Measurements from ENCODE around the gene SPEG.
"Not testable (repeated sequence)": the region's sequence is repeated elsewhere in the genome, so short reads cannot be mapped to it uniquely, and the experiment has no call there.

Gene SPEG

DNA sequence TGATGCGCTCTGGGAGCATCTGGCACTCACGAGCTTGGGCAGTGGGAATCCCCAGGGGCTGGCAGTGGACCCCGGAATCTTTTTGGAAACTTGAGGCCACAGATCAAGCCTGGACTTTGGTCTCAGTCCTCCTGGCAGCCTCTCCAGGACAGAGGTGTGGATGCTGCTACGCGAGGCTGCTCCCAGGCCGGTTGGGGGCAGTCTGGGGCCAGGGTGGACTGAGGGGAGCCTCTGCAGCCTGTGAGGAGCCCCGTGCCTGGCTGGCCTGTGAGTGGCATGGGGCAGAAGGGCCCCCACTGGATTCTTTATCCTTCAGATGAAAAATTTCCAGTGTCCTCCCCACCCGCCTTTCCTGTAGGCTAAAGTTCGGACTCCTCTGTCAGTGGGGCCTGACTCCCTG is 29.2 kb upstream of the SPEG start:
- DNase-seq (ENCODE audit: low read depth), result no peak

DNA sequence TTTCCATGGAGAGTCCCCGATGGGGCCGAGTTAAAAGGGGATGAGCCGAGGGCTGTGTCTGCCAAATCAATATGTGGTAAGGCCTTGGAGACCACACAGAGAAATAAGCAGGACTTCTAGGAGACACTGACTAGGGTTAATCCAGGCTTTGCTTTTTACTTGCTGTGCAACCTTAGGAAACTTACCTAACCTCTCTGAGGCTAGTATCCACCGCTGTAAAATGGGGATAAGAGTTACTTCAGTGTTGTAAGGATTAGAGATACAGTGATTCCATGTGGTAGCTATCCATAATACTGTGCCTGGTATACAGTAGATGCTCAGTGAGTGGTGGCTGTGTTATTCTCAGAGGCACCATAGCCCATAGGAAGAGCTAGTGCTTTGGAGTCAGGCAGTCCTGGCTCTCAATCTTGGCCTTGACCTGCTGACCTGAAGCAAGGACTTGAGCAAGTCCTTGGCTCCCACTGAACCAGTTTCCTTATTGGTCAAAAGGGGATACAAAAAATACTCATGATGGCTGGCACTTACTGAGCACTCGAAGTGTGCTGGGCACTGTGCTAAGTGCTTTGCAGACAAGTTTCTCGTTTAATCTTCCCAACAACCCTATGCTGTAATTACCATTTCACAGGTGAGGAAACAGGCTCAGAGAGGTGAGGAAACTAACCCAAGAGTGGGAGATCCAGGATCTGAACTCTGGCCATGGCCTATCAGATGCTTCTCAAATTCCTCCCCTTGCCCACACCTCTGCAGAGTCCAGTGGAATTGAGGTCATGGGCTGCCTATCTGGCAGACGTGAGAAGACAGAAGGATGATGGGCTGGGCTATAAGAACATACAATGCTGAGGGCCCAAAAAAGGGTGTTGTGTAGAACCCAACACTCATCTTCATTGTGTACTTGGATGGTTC is 28.4 kb upstream of the SPEG start:
- no peak for DNase-seq (ENCODE audit: low read depth)

GRCh38 chr2:219406861-219407230 is 27.8 kb upstream of the SPEG start:
- DNase-seq (ENCODE audit: low read depth), result no peak

DNA sequence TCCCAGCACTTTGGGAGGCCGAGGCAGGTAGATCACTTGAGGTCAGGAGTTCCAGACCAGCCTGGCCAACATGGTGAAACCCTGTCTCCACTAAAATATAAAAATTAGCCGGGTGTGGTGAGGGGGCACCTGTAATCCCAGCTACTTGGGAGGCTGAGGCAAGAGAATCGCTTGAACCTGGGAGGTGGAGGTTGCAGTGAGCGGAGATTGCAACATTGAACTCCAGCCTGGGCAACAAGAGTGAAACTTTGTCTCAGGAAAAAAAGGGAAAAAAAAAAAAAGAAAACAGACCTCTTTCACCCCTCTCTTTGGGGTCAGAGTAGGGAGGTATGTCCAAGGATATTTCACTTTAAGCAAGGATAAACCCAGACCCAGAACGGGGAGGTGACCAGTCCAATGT is 27.3 kb upstream of the SPEG start:
- not testable (repeated sequence) for DNase-seq (ENCODE audit: low read depth)

DNA sequence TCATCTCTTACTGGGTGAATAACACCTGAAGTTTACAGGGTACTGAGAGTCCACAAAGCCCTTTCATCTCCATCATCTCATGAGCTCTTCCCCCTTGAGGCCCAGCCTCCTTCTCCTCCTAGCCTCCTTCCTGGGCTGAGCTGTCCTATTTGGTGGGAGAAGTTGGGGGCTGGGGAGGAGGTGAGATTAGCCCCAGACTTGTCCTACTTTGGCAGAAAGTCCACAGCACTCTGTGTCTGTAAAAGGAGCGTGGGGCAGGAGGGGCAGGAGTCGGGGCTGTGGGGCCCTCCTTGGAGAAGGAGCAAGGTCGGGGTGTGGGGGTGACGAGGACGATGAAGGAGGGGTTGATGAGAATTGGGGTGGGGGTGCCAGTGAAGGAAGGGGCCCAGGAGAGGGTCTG is 26.4 kb upstream of the SPEG start:
- DNase-seq (ENCODE audit: low read depth), result no peak

GRCh38 chr2:219408631-219409030 is 26.0 kb upstream of the SPEG start:
- no peak for DNase-seq (ENCODE audit: low read depth)

- DNase-seq (ENCODE audit: low read depth), result no peak
Measured at GRCh38 chr2:219409619-219410018, 25.0 kb upstream of the SPEG start.

- no peak for DNase-seq (ENCODE audit: low read depth)
Measured at GRCh38 chr2:219410390-219410789, 24.3 kb upstream of the SPEG start.

GRCh38 chr2:219414857-219415256 is 19.8 kb upstream of the SPEG start:
- DNase-seq (ENCODE audit: low read depth), result no peak

GRCh38 chr2:219415580-219416234 is 18.9 kb upstream of the SPEG start:
- no peak for DNase-seq (ENCODE audit: low read depth)

GRCh38 chr2:219416235-219416602 is 18.4 kb upstream of the SPEG start:
- DNase-seq (ENCODE audit: low read depth), result no peak

- no peak for DNase-seq (ENCODE audit: low read depth)
Measured at GRCh38 chr2:219416938-219417337, 17.7 kb upstream of the SPEG start.

GRCh38 chr2:219417374-219417773 is 17.3 kb upstream of the SPEG start:
- DNase-seq (ENCODE audit: low read depth), result no peak

DNA sequence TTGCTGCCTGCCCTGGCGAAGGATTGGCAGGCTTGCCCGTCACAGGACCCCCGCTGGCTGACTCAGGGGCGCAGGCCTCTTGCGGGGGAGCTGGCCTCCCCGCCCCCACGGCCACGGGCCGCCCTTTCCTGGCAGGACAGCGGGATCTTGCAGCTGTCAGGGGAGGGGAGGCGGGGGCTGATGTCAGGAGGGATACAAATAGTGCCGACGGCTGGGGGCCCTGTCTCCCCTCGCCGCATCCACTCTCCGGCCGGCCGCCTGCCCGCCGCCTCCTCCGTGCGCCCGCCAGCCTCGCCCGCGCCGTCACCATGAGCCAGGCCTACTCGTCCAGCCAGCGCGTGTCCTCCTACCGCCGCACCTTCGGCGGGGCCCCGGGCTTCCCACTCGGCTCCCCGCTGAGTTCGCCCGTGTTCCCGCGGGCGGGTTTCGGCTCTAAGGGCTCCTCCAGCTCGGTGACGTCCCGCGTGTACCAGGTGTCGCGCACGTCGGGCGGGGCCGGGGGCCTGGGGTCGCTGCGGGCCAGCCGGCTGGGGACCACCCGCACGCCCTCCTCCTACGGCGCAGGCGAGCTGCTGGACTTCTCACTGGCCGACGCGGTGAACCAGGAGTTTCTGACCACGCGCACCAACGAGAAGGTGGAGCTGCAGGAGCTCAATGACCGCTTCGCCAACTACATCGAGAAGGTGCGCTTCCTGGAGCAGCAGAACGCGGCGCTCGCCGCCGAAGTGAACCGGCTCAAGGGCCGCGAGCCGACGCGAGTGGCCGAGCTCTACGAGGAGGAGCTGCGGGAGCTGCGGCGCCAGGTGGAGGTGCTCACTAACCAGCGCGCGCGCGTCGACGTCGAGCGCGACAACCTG is 16.3 kb upstream of the SPEG start, which contains the start of gene DES:
DES (plus strand) TSS at position 223 of the 857 bp plus-strand sequence; CDS start at position 309, 86 bp downstream.
- no peak for DNase-seq (ENCODE audit: low read depth)

- no peak for DNase-seq (ENCODE audit: low read depth)
Measured at GRCh38 chr2:219419012-219419324, 15.7 kb upstream of the SPEG start.

- no peak for DNase-seq (ENCODE audit: low read depth)
Measured at GRCh38 chr2:219419331-219420197, 15.1 kb upstream of the SPEG start.

GRCh38 chr2:219420687-219421086 is 14.0 kb upstream of the SPEG start:
- no peak for DNase-seq (ENCODE audit: low read depth)

DNA sequence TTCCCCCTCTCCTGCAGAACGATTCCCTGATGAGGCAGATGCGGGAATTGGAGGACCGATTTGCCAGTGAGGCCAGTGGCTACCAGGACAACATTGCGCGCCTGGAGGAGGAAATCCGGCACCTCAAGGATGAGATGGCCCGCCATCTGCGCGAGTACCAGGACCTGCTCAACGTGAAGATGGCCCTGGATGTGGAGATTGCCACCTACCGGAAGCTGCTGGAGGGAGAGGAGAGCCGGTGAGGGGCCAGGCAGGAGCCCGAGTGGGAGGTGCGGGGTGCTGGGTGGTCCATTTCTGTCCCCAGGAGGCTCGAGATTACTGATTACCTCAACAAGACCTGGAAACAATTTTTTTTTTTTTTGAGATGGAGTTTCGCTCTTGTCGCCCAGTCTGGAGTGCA is 13.3 kb upstream of the SPEG start:
- no peak for DNase-seq (ENCODE audit: low read depth)

GRCh38 chr2:219422952-219423534 is 11.6 kb upstream of the SPEG start:
- no peak for DNase-seq (ENCODE audit: low read depth)

- no peak for DNase-seq (ENCODE audit: low read depth)
Measured at GRCh38 chr2:219423652-219424377, 10.8 kb upstream of the SPEG start.
